HUES6 (cell line): Measurements from ENCODE around the gene IGF2BP1.
A peak's percentile ranks its signal among the peaks of the same experiment; 100 is the strongest.
"Not testable (repeated sequence)": the region's sequence is repeated elsewhere in the genome, so short reads cannot be mapped to it uniquely, and the experiment has no call there.

ENCODE experiments used
- H3K27ac ChIP-seq: 2 replicates; pipeline ENCODE4 v1.7.0; 2013; ENCODE audit warnings: low read depth, mild to moderate bottlenecking, low read length, inconsistent platforms
- H3K27me3 ChIP-seq: 2 replicates; pipeline ENCODE4 v1.6.1; 2013; ENCODE audit warnings: low read length; ENCODE audit not compliant: control insufficient read depth, insufficient read depth
- H3K36me3 ChIP-seq: 2 replicates; pipeline ENCODE4 v1.6.1; 2013; ENCODE audit warnings: low read length; ENCODE audit not compliant: control insufficient read depth, insufficient read depth
- H3K4me1 ChIP-seq: 2 replicates; pipeline ENCODE4 v1.6.1; 2013; ENCODE audit warnings: low read length; ENCODE audit not compliant: control insufficient read depth, insufficient read depth
- H3K4me3 ChIP-seq: 2 replicates; pipeline ENCODE4 v1.5.1; 2013; ENCODE audit warnings: low read depth, low read length
- H3K9ac ChIP-seq: one replicate; pipeline ENCODE4 v1.6.1; 2013; ENCODE audit warnings: mild to moderate bottlenecking, low read length
- H3K9me3 ChIP-seq: 2 replicates; pipeline ENCODE4 v1.6.1; 2013; ENCODE audit warnings: low read depth, low read length; ENCODE audit not compliant: control insufficient read depth, insufficient read depth

The IGF2BP1 gene

GRCh38 chr17:49021768-49022103, 24.6 kb downstream of the IGF2BP1 start:
- peaks cover 44% of the 10 kb centered on the region for H3K36me3 ChIP-seq
- H3K4me3 ChIP-seq = peak overlapping the region; percentile 47
- peaks cover 60% of the 10 kb centered on the region for H3K4me1 ChIP-seq
- no peaks in the 10 kb centered on the region for H3K27me3 ChIP-seq
- peak overlapping the region; percentile 82 for H3K9ac ChIP-seq
- peak overlapping the region; percentile 97 for H3K27ac ChIP-seq
- H3K9me3 ChIP-seq = no peaks in the 10 kb centered on the region

DNA sequence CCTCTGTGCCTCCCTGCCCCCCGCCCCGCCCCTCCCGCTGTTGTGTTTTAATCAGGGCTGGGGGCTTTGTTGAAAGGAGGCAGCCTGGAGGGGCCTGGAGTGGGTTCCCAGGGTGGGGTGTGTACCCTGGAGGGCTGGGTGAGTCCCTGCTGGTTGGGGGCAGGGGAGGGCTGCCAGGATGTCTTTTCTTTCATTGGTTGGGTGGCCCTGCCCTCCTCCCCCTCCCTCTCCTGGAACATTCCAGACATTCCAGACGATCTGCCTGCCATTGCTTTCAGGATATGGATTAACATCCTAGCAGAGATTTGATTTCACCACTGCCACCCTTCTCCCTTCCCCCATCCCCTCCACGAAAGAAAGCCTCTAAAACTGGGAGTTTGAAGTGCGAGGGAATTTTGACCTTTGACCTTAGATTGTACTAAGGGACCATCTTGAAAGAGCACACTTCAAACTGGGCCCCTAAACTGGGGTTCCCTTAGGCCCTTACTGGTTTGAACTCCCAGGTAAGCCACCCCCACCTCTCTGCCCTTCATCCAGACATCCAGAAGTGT, 25.3 kb downstream of the IGF2BP1 start:
- H3K4me1 ChIP-seq = peaks cover 57% of the 10 kb centered on the region
- peak overlapping the region; percentile 97 for H3K27ac ChIP-seq
- H3K27me3 ChIP-seq = no peaks in the 10 kb centered on the region
- peak overlapping the region; percentile 82 for H3K9ac ChIP-seq
- no peaks in the 10 kb centered on the region for H3K9me3 ChIP-seq
- H3K36me3 ChIP-seq = peaks cover 51% of the 10 kb centered on the region
- peak overlapping the region; percentile 47 for H3K4me3 ChIP-seq

DNA sequence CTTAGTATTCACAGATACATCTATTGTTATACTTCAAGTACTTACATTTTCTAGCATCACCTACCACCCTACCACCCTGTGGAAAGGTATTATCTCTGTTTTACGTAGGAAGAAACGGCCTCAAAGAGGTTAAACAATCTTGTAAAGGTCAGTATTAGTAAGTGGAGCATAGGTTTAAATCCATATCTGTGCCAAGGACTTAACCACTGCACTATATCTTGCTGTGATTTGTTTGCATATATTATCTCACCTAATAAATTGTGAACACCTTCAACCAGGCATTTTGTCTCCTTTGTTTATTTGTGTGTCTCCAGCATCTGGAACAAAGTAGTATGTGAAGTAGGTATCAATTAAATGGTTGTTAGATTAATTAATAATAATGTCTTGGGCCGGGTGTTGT, 27.3 kb downstream of the IGF2BP1 start:
- Histone ChIP-seq H3K27me3 (no peaks in the 10 kb centered on the region), H3K4me1 (peaks cover 42% of the 10 kb centered on the region), H3K36me3 (peaks cover 62% of the 10 kb centered on the region), H3K9me3 (no peaks in the 10 kb centered on the region), H3K4me3 (no peak overlapping the region), H3K27ac (no peak overlapping the region), H3K9ac (no peak overlapping the region)

DNA sequence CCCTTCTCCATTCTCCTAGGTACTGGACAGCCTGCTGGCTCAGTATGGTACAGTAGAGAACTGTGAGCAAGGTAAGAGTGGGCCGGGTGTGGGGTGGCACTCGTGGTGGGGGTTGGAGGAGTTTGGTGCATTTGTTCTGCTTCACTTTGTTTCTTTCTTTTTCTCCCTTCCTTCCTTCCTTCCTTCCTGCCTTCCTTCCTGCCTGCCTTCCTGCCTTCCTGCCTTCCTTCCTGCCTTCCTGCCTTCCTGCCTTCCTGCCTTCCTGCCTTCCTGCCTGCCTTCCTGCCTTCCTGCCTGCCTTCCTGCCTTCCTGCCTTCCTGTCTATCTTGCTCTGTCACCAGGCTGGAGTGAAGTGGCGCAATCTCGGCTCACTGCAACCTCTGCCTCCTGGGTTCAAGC, 29.3 kb downstream of the IGF2BP1 start:
- not testable (repeated sequence) for H3K27ac ChIP-seq, H3K9ac ChIP-seq, H3K9me3 ChIP-seq, H3K27me3 ChIP-seq, H3K4me3 ChIP-seq
- peaks cover 30% of the 10 kb centered on the region for H3K4me1 ChIP-seq
- peaks cover 74% of the 10 kb centered on the region for H3K36me3 ChIP-seq

GRCh38 chr17:49028271-49028670, 31.1 kb downstream of the IGF2BP1 start:
- Histone ChIP-seq H3K27me3 (no peaks in the 10 kb centered on the region), H3K36me3 (peaks cover 87% of the 10 kb centered on the region), H3K27ac (no peak overlapping the region), H3K4me1 (peaks cover 26% of the 10 kb centered on the region), H3K9ac (no peak overlapping the region), H3K9me3 (no peaks in the 10 kb centered on the region), H3K4me3 (no peak overlapping the region)

GRCh38 chr17:49029801-49030200, 32.6 kb downstream of the IGF2BP1 start:
- no peak overlapping the region for H3K4me3 ChIP-seq
- no peak overlapping the region for H3K27ac ChIP-seq
- H3K36me3 ChIP-seq = peaks cover 84% of the 10 kb centered on the region
- H3K4me1 ChIP-seq = peaks cover 16% of the 10 kb centered on the region
- H3K27me3 ChIP-seq = no peaks in the 10 kb centered on the region
- H3K9me3 ChIP-seq = no peaks in the 10 kb centered on the region
- H3K9ac ChIP-seq = no peak overlapping the region

GRCh38 chr17:49031965-49032928, 35.1 kb downstream of the IGF2BP1 start:
- Histone ChIP-seq H3K27ac (no peak overlapping the region), H3K4me3 (no peak overlapping the region), H3K9ac (no peak overlapping the region), H3K4me1 (peaks cover 23% of the 10 kb centered on the region), H3K27me3 (no peaks in the 10 kb centered on the region), H3K36me3 (peaks cover 72% of the 10 kb centered on the region), H3K9me3 (no peaks in the 10 kb centered on the region)

- no peaks in the 10 kb centered on the region for H3K9me3 ChIP-seq
- no peaks in the 10 kb centered on the region for H3K27me3 ChIP-seq
- peaks cover 23% of the 10 kb centered on the region for H3K4me1 ChIP-seq
- H3K9ac ChIP-seq = no peak overlapping the region
- H3K4me3 ChIP-seq = no peak overlapping the region; the same call in 1 of the 2 replicates
- peaks cover 72% of the 10 kb centered on the region for H3K36me3 ChIP-seq
- no peak overlapping the region for H3K27ac ChIP-seq
Measured at GRCh38 chr17:49035470-49036269, 38.5 kb downstream of the IGF2BP1 start.

DNA sequence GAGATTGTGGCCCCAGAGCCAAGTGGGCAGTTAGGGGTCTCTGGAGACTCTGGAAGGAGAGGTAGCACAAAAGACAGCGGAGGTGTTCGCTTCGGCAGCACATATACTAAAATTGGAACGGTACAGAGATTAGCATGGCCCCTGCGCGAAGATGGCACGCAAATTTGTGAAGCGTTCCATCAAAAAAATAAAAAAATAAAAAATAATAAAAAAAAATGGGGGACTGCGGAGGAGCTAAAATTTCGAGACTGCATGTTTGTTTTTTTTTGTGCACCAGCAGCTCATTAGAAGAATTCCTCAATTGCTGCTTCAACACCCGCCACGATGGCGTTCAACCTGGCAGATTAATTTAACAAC, 39.1 kb downstream of the IGF2BP1 start:
- Histone ChIP-seq H3K9ac (no peak overlapping the region), H3K4me1 (peaks cover 22% of the 10 kb centered on the region), H3K36me3 (peaks cover 72% of the 10 kb centered on the region), H3K9me3 (no peaks in the 10 kb centered on the region), H3K27me3 (no peaks in the 10 kb centered on the region), H3K27ac (no peak overlapping the region), H3K4me3 (no peak overlapping the region)

DNA sequence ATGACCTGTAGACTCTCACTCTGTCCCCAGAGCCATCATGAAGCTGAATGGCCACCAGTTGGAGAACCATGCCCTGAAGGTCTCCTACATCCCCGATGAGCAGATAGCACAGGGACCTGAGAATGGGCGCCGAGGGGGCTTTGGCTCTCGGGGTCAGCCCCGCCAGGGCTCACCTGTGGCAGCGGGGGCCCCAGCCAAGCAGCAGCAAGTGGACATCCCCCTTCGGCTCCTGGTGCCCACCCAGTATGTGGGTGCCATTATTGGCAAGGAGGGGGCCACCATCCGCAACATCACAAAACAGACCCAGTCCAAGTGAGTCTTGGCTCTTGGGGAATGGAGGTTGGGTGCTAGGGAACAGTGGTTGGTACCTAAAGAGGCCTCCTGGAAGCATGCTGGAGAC, 41.0 kb downstream of the IGF2BP1 start:
- Histone ChIP-seq H3K4me3 (no peak overlapping the region), H3K36me3 (peaks cover 76% of the 10 kb centered on the region)

DNA sequence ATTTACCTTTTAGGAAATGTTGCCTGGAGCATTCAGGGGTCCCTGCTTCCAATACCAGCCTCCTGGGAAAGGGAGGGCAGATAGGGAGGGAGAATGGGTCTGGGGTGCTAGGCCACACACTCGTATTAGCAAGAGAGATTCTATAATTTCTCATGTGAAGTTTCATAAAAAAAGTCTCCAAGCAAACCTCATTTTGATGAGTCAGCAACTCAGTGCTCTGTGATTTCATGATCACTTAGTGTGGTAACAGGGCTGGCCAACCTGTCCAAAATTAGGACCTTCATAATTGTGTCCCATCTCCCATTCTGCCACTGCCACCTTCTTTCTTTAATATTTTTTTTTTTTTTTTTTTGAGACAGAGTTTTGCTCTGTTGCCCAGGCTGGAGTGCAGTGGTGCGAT, 41.4 kb downstream of the IGF2BP1 start:
- Histone ChIP-seq H3K9ac (no peak overlapping the region), H3K4me1 (peaks cover 9% of the 10 kb centered on the region), H3K9me3 (no peaks in the 10 kb centered on the region), H3K4me3 (no peak overlapping the region), H3K27me3 (no peaks in the 10 kb centered on the region), H3K27ac (no peak overlapping the region), H3K36me3 (peaks cover 78% of the 10 kb centered on the region)

More for the DNA sequence above, 41.0 kb downstream of the IGF2BP1 start:
- peaks cover 9% of the 10 kb centered on the region for H3K4me1 ChIP-seq
- H3K27me3 ChIP-seq = no peaks in the 10 kb centered on the region
- H3K9ac ChIP-seq = no peak overlapping the region
- H3K9me3 ChIP-seq = no peaks in the 10 kb centered on the region
- H3K27ac ChIP-seq = no peak overlapping the region
